Measurements from ENCODE around the gene GPBP1L1.

- TF ChIP-seq CTCF (IDR thresholded peaks at IDR 0.05; ENCODE audit: insufficient read depth, low read length), result no peak
- no peak for TF ChIP-seq GABPA (IDR thresholded peaks at IDR 0.05; ENCODE audit: low read depth)
- TF ChIP-seq SPI1 (IDR thresholded peaks at IDR 0.05; ENCODE audit: borderline replicate concordance, low read depth), result no peak
These were observed 44.5 kb upstream of the GPBP1L1 start for GRCh38 chr1:45730780-45731319.

Measured in HL-60 (cell line).